MM.1S (cell line): ENCODE results near the gene PSRC1.

Experiments used
- EZH2 ChIP-seq: fragments of 300-600 bp; sonication (generic); optimal IDR thresholded peaks from 2 replicates; pipeline ENCODE3; 2017; ENCODE audit warnings: low read depth, mild to moderate bottlenecking, antibody characterized with exemption, low read length, mixed read lengths
- EZH2phosphoT487 ChIP-seq: fragments of 300-600 bp; sonication (generic); IDR thresholded peaks from 2 replicates; pipeline ENCODE4 v1.6.1; 2018; ENCODE audit warnings: antibody characterized with exemption, low read length
- TF ChIP-seq, protein P1 (sequence below): fragments of 300-600 bp; sonication (generic); IDR thresholded peaks from 2 replicates; pipeline ENCODE4 v1.5.1; 2016; ENCODE audit warnings: antibody characterized with exemption, low read length, mixed read lengths

DNA sequence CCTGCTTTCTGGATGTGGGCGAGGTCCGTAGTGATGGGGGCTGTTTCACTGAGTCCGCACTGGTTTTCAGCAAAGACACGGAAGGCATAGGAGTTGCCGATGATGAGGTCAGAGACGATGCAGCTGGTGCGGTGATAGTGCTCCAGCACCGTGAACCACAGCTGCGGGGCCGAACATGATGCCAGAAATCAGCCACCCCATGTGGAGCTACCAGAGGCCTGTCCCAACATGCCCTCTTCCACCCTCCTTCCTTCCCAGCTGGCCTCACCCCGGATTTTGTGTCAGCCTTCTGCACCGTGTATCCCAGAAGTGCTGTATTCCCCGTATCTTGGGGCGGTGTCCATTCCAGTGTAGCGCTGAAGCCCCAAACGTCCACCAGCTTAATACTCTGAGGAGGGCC lies 13.8 kb upstream of the PSRC1 start:
- TF ChIP-seq, protein P1, sequence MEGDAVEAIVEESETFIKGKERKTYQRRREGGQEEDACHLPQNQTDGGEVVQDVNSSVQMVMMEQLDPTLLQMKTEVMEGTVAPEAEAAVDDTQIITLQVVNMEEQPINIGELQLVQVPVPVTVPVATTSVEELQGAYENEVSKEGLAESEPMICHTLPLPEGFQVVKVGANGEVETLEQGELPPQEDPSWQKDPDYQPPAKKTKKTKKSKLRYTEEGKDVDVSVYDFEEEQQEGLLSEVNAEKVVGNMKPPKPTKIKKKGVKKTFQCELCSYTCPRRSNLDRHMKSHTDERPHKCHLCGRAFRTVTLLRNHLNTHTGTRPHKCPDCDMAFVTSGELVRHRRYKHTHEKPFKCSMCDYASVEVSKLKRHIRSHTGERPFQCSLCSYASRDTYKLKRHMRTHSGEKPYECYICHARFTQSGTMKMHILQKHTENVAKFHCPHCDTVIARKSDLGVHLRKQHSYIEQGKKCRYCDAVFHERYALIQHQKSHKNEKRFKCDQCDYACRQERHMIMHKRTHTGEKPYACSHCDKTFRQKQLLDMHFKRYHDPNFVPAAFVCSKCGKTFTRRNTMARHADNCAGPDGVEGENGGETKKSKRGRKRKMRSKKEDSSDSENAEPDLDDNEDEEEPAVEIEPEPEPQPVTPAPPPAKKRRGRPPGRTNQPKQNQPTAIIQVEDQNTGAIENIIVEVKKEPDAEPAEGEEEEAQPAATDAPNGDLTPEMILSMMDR: no peak
- no peak for TF ChIP-seq EZH2
- no peak for TF ChIP-seq EZH2phosphoT487
